Astrocyte (in vitro differentiated cells and primary cell): Measurements from ENCODE around the gene P2RX1. TPM values are rescaled to one million over a fixed set of nuclear protein-coding genes. Genes with fewer than 3 reads are reported as not detected.

Source experiments
- DNase-seq: peaks from one replicate; pipeline ENCODE4 v3.0.0-alpha.2; 2010; ENCODE audit warnings: low read depth
- FAIRE-seq: peaks from 2 replicates; lab custom pipeline; 2011; peaks lifted over from hg19 to GRCh38; lab: Jason Lieb, UNC
- H2AFZ ChIP-seq: 2 replicates; pipeline ENCODE4 v1.6.0; 2012; ENCODE audit warnings: low read depth, low read length, inconsistent platforms
- H3K27ac ChIP-seq: 2 replicates; pipeline ENCODE4 v1.5.1; 2011; ENCODE audit warnings: low read depth, low read length, inconsistent platforms
- H3K27me3 ChIP-seq: 2 replicates; pipeline ENCODE4 v1.6.0; 2011; ENCODE audit warnings: low read length, inconsistent platforms; ENCODE audit not compliant: insufficient read depth
- H3K36me3 ChIP-seq: 2 replicates; pipeline ENCODE4 v1.5.1; 2011; ENCODE audit warnings: low read length, inconsistent platforms; ENCODE audit not compliant: insufficient read depth
- H3K4me1 ChIP-seq: 2 replicates; pipeline ENCODE4 v1.5.1; 2011; ENCODE audit warnings: low read length, inconsistent platforms; ENCODE audit not compliant: insufficient read depth
- H3K4me2 ChIP-seq: 2 replicates; pipeline ENCODE4 v1.6.0; 2012; ENCODE audit warnings: low read length, inconsistent platforms
- H3K4me3 ChIP-seq: 2 replicates; pipeline ENCODE4 v1.5.1; 2011; ENCODE audit warnings: low read depth, mild to moderate bottlenecking, low read length, inconsistent platforms; ENCODE audit not compliant: insufficient read depth
- H3K79me2 ChIP-seq: 2 replicates; pipeline ENCODE4 v1.6.0; 2012; ENCODE audit warnings: mild to moderate bottlenecking, low read length, inconsistent platforms; ENCODE audit not compliant: insufficient read depth
- H3K9ac ChIP-seq: 2 replicates; pipeline ENCODE4 v1.6.0; 2012; ENCODE audit warnings: mild to moderate bottlenecking, low read length, inconsistent platforms
- H3K9me3 ChIP-seq: 2 replicates; pipeline ENCODE4 v1.5.1; 2012; ENCODE audit warnings: low read depth, mild to moderate bottlenecking, low read length, inconsistent platforms; ENCODE audit not compliant: insufficient read depth
- H4K20me1 ChIP-seq: 2 replicates; pipeline ENCODE4 v1.6.0; 2012; ENCODE audit warnings: low read length, inconsistent platforms; ENCODE audit not compliant: insufficient read depth
- H3K27ac Mint-ChIP-seq: one replicate; pipeline ENCODE4 v1.8.0; 2021; ENCODE audit warnings: mild to moderate bottlenecking, mixed read lengths; ENCODE audit not compliant: unreplicated experiment
- H3K27me3 Mint-ChIP-seq: one replicate; pipeline ENCODE4 v1.8.0; 2021; ENCODE audit warnings: low read depth, mixed read lengths; ENCODE audit not compliant: unreplicated experiment
- H3K36me3 Mint-ChIP-seq: one replicate; pipeline ENCODE4 v1.8.0; 2021; ENCODE audit warnings: low read depth, mixed read lengths; ENCODE audit not compliant: unreplicated experiment
- H3K4me1 Mint-ChIP-seq: one replicate; pipeline ENCODE4 v1.8.0; 2021; ENCODE audit warnings: low read depth, mixed read lengths; ENCODE audit not compliant: unreplicated experiment
- H3K4me3 Mint-ChIP-seq: one replicate; pipeline ENCODE4 v1.8.0; 2021; ENCODE audit warnings: mild to moderate bottlenecking, moderate library complexity, mixed read lengths; ENCODE audit not compliant: unreplicated experiment
- H3K9me3 Mint-ChIP-seq: one replicate; pipeline ENCODE4 v1.8.0; 2021; ENCODE audit warnings: mild to moderate bottlenecking, mixed read lengths; ENCODE audit not compliant: unreplicated experiment
- CTCF ChIP-seq: IDR thresholded peaks from 2 replicates; pipeline ENCODE4 v1.5.1; 2011; ENCODE audit warnings: low read depth, mild to moderate bottlenecking, inconsistent platforms, low read length, moderate library complexity; ENCODE audit not compliant: insufficient read depth
- EZH2 ChIP-seq: IDR thresholded peaks from 2 replicates; pipeline ENCODE4 v1.6.1; 2012; ENCODE audit warnings: mild to moderate bottlenecking, low read length, inconsistent platforms; ENCODE audit not compliant: insufficient read depth
- total RNA-seq: library from RNA; stranded (reverse); gene quantifications from 2 replicates; pipeline ENCODE4 v1.2.1, GENCODE V29; 2021

Gene P2RX1
- total RNA-seq, 1 donor from 2014 or later, result not detected

- Mint-ChIP-seq H3K27ac (no peak overlapping the region), H3K4me1 (no peaks in the 10 kb centered on the region), H3K36me3 (no peaks in the 10 kb centered on the region), H3K9me3 (no peaks in the 10 kb centered on the region), H3K4me3 (no peak overlapping the region), H3K27me3 (peaks cover 26% of the 10 kb centered on the region)
- no peaks in the 10 kb centered on the region for H3K9me3 ChIP-seq
- TF ChIP-seq EZH2 (no peak), CTCF (no peak)
- FAIRE-seq, result no peak
- H3K27me3 ChIP-seq, result no peaks in the 10 kb centered on the region
- no peak for DNase-seq
- H3K27ac ChIP-seq, result no peak overlapping the region
- no peaks in the 10 kb centered on the region for H3K79me2 ChIP-seq
- H3K36me3 ChIP-seq, result no peaks in the 10 kb centered on the region
- peaks cover 2% of the 10 kb centered on the region for H3K4me1 ChIP-seq
- H3K4me2 ChIP-seq, result no peak overlapping the region
- no peak overlapping the region for H2AFZ ChIP-seq
- H4K20me1 ChIP-seq, result no peaks in the 10 kb centered on the region
- no peak overlapping the region for H3K4me3 ChIP-seq
- H3K9ac ChIP-seq, result no peak overlapping the region
These were observed 2.3 kb upstream of the P2RX1 start for GRCh38 chr17:3918372-3919122.

- H3K36me3 Mint-ChIP-seq, result no peaks in the 10 kb centered on the region
- H3K9ac ChIP-seq, result no peak overlapping the region
- no peaks in the 10 kb centered on the region for H3K9me3 ChIP-seq
- peaks cover 26% of the 10 kb centered on the region for H3K27me3 Mint-ChIP-seq
- H2AFZ ChIP-seq, result no peak overlapping the region
- H3K4me3 Mint-ChIP-seq, result no peak overlapping the region
- H3K27ac ChIP-seq, result no peak overlapping the region
- no peaks in the 10 kb centered on the region for H3K36me3 ChIP-seq
- DNase-seq (peak; percentile 22), FAIRE-seq (no peak)
- no peak overlapping the region for H3K27ac Mint-ChIP-seq
- H3K9me3 Mint-ChIP-seq, result no peaks in the 10 kb centered on the region
- H3K4me2 ChIP-seq, result no peak overlapping the region
- no peaks in the 10 kb centered on the region for H3K79me2 ChIP-seq
- H3K27me3 ChIP-seq, result no peaks in the 10 kb centered on the region
- H4K20me1 ChIP-seq, result no peaks in the 10 kb centered on the region
- H3K4me1 ChIP-seq, result peaks cover 2% of the 10 kb centered on the region
- TF ChIP-seq EZH2 (no peak), CTCF (no peak)
- H3K4me3 ChIP-seq, result no peak overlapping the region
- H3K4me1 Mint-ChIP-seq, result no peaks in the 10 kb centered on the region
These were observed 1.2 kb upstream of the P2RX1 start for GRCh38 chr17:3917391-3917931.

- Histone ChIP-seq H3K27ac (no peak overlapping the region), H3K4me1 (peaks cover 2% of the 10 kb centered on the region), H3K9me3 (no peaks in the 10 kb centered on the region), H3K9ac (no peak overlapping the region), H3K79me2 (no peaks in the 10 kb centered on the region), H3K4me2 (no peak overlapping the region), H3K36me3 (no peaks in the 10 kb centered on the region), H2AFZ (no peak overlapping the region), H3K27me3 (no peaks in the 10 kb centered on the region), H4K20me1 (no peaks in the 10 kb centered on the region), H3K4me3 (no peak overlapping the region)
- FAIRE-seq (no peak), DNase-seq (no peak)
- no peaks in the 10 kb centered on the region for H3K36me3 Mint-ChIP-seq
- H3K27ac Mint-ChIP-seq, result no peak overlapping the region
- no peak overlapping the region for H3K4me3 Mint-ChIP-seq
- no peaks in the 10 kb centered on the region for H3K9me3 Mint-ChIP-seq
- peaks cover 31% of the 10 kb centered on the region for H3K27me3 Mint-ChIP-seq
- TF ChIP-seq CTCF, result no peak
- no peak for TF ChIP-seq EZH2
- H3K4me1 Mint-ChIP-seq, result no peaks in the 10 kb centered on the region
These were observed 560 bp upstream of the P2RX1 start for GRCh38 chr17:3916825-3917224.
